Measurements from ENCODE around the gene CDC42. TPM values are rescaled to one million over a fixed set of nuclear protein-coding genes. Genes with fewer than 3 reads are reported as not detected.
A peak's percentile ranks its signal among the peaks of the same experiment; 100 is the strongest.

CDC42 gene
- total RNA-seq, 1 donor from 2014 or later = 326 TPM

- DNase-seq (ENCODE audit: low spot score) = no peak
These were observed 15.0 kb upstream of the CDC42 start for GRCh38 chr1:22037520-22037919.

- no peak for DNase-seq (ENCODE audit: low spot score)
These were observed 14.5 kb upstream of the CDC42 start for GRCh38 chr1:22038036-22038435.

DNA sequence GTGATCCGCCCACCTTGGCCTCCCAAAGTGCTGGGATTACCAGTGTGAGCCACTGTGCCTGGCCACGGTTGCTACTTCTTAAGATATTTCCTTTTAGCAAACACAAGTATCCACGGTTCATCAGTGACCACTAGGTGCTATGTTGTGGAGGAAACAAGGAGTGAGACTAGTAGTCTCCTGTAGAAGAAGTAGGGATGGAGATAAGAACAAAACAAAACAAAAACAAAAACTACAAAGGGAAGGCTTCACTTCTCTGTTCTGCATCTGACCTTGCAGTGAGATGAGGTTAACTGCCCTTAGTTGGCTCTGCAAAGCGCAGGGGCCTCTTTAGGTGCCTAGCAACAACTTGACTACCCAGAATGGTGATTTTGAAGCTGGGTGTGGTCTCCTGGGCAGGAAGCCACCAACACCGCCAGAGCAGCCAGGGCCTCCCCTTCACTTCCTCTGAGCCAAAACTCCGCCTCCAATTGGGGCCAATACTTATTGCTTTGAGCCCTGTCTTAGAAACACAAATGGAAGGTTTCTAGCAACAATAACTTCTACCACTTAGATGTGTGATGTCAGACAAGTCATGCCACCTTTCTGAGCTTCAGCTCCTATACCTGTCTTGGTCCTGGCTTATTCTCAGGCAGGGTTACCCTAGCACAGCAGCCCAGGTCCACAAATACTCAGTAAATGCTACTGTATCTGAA lies 12.8 kb upstream of the CDC42 start:
- DNase-seq (ENCODE audit: low spot score) = peak; percentile 85

DNA sequence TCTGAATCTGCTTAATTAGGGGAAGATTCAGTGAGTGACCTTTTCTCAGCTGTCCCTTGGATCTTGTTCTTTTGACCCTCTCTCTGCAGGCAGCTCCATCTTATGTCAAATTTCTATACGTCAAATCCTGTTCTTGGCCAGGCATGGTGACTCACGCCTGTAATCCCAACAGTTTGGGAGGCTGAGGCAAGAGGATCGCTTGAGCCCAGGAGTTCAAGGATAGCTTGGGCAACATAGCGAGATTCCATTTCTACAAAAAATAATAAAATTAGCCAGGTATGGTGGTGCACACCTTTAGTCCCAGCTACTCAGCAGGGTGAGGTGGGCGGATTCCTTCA lies 12.3 kb upstream of the CDC42 start:
- DNase-seq (ENCODE audit: low spot score) = no peak

DNA sequence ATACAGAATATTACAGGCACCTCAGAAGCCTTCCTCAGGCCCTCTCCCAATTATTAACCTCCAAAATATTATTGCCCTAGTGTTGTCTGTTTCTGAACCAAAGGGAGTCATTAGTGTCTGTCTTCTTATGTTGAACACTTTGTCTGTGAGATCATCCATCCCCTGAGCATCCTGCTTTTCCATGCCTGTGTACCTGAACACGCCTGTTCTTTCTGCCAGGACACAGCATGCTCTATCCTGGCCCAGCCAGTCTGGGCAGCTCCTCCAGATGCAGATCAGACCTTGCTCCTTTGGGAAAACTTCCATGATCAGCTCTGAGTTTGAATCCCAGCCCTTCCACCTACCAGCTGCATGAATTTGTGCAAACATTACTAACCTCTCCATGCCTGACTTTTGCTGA lies 11.0 kb upstream of the CDC42 start:
- no peak for DNase-seq (ENCODE audit: low spot score)

DNA sequence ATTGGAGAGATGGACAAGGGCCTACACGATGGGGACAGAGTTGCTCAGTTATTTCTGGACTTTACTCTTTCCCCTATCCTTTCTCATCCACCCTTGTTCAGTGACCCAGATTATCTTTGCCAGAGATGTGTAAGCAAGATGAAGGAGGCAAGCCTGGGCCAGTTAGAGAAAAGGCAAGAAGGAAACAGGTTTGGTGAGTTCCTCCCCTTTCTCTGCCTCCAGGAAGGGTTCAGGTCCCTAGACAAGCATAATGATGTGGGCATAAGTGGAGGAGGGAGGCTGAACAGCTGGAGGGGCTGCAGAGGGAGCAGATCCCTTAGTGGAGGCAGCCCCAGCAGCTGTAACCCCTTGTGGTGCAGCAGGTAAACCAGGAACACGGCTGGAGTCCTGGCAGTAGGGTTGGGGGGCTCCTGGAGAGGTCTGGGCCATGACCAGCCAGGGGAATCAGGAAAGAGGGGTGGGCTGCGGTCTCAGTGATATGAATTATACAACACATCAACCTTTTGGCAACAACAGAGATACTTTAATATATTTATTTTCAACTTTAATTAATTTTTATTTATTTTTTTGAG lies 9.2 kb upstream of the CDC42 start:
- DNase-seq (ENCODE audit: low spot score) = peak; percentile 76

DNA sequence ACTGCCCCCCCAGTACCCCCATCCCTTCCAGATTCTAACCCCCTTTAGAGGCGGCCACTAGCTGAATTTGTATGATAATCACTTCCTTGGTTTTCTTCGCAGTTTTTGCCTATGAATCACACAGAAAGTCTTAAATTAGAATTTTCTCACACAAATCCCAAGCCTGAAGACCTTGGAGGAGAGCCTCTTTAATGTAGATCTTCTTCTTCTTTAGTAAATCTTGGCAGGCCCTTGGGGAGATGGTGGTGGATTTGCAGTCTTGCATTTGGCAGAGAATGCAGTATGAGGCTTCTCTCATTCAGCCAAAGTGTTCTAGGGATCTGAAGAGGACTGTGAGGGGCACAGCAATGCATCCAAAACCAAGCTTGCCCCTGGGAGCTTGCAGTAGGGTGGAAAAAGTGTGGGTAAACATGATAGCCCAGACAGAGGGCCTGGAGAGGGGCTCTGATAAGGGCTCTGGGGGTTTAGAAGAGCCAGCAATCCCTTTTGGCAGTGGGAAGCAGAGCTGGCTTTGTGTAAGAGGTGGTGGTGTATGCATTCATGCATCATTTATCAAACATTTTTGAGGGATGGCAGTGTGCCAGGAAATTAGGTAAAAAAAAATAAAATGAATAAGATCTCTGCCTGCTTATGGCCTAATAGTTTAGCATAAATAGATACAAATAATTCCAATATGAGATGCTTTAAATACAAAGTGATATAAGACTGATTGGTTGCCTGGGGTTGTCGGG lies 7.7 kb upstream of the CDC42 start:
- no peak for DNase-seq (ENCODE audit: low spot score)

- no peak for DNase-seq (ENCODE audit: low spot score)
These were observed 6.8 kb upstream of the CDC42 start for GRCh38 chr1:22045604-22046228.

DNA sequence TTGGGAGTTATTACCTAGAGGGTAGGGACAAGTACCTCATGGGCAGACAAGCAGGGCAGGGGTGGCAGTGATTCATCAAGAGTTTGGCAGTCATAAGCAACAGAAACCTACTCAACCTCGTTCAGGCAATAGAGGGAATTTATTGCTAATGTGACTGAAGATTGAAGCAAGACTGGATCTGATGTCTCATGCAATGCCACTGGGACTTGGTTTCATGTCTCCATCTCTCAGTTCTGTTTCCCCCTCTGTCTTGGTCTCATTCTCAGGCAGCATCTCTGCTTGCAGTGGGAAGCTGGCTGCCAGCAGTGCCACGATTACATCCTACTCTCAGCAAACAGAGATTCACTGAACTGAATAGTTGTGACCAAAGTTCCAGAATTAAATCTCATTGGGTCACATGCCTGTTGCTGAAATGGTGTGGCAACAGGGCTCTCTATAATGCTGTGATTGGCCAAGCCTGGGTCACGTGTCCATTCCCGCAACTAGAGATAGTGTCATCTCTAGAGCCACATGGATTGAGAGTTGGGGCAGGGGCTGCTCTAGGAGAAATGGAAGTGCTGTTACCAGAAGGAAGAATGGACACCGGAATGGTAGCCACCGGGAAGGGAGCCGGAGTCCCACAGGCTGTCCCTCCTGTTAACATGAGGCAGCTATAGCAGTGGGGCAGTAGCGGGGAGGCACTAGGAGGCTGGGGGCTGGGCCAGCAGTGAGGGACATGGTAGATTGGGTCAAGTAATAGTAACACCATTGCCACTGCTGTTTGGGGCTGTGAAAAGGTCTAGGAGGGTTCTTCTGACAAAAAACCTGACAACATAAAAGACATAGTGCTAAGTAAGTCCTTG lies 3.9 kb upstream of the CDC42 start:
- DNase-seq (ENCODE audit: low spot score) = no peak

DNA sequence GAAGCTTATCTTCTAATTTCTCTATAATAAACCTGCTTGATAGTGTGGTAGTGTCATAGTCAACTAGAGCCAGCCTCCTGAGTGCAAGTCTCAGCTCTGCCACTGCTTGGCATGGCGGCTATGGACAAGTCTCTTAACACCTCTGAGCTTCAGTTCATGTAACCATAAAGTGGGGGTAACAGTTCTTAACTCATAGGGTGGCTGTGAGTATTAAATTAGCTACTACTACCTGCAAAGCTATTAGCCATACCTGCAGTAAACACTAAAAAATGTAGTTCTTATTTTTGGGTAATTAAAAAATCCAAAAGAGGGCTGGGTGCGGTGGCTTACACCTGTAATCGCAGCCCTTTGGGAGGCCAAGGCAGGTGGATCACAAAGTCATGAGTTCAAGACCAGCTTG lies 2.2 kb upstream of the CDC42 start:
- no peak for DNase-seq (ENCODE audit: low spot score)

DNA sequence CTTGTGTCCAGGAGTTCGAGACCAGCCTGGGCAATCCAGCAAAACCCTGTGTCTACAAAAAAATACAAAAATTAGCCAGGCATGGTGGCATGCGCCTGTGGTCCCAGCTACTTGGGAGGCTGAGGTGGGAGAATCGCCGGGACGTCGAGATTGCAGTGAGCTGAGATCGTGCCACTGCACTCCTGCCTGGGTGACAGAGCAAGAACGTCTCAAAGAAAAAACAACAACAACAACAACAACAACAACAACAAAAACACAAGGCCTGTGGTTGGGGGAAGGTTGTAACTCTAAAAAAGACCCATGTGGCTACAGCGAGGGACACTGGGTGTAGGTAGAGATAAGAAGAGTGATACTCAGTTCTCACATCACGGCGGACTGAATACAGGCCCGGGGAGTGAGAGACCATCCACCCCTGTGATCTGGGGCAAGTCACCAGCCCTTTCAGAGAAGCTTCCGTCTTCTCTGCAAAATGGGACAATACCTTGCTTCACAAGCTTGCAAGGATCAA lies 848 bp upstream of the CDC42 start:
- DNase-seq (ENCODE audit: low spot score) = no peak

GRCh38 chr1:22053017-22053860 lies 730 bp downstream of the CDC42 start:
- DNase-seq (ENCODE audit: low spot score) = peak; percentile 71

- no peak for DNase-seq (ENCODE audit: low spot score)
These were observed 1.6 kb downstream of the CDC42 start for GRCh38 chr1:22053861-22054770.

GRCh38 chr1:22055463-22055862 lies 3.0 kb downstream of the CDC42 start:
- DNase-seq (ENCODE audit: low spot score) = no peak

DNA sequence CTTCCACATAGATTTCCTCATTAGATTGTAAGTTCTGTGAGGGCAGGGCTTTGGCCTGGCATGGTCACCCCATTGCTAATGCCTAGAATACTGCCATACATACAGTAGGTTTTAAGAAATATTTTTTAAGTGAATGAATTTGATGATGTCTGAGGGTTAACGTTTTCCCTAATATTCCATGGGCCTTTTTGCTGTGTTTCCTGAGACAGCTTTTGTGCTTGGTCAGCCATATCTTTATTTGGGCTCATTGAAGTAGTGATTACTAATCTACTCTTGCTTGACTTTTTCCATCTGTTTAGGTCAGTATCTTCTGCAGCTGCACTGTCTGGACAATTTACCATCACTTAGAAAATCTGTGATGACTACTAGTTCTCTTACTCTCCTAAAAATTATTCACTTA lies 3.5 kb downstream of the CDC42 start:
- DNase-seq (ENCODE audit: low spot score) = no peak

DNA sequence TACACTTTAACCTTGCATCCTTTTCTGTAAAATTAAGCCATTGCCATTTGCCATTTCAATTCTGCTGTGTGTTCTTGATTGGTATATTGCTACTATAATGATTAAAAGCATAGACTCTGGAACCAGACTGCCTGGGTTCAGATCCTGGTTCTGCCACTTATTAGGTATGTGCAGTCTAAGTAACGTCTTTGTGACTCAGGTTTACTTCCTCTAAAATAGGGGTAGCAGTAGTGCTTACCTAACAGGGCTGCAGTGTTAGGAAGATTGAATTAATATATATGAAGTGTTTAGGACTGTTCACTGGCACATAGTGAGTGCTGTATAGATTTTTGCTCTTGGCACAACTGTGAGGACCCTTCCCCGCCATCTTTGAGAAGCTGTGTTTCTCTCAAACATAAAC lies 4.4 kb downstream of the CDC42 start:
- DNase-seq (ENCODE audit: low spot score) = no peak

- no peak for DNase-seq (ENCODE audit: low spot score)
These were observed 5.4 kb downstream of the CDC42 start for GRCh38 chr1:22057861-22058260.

DNA sequence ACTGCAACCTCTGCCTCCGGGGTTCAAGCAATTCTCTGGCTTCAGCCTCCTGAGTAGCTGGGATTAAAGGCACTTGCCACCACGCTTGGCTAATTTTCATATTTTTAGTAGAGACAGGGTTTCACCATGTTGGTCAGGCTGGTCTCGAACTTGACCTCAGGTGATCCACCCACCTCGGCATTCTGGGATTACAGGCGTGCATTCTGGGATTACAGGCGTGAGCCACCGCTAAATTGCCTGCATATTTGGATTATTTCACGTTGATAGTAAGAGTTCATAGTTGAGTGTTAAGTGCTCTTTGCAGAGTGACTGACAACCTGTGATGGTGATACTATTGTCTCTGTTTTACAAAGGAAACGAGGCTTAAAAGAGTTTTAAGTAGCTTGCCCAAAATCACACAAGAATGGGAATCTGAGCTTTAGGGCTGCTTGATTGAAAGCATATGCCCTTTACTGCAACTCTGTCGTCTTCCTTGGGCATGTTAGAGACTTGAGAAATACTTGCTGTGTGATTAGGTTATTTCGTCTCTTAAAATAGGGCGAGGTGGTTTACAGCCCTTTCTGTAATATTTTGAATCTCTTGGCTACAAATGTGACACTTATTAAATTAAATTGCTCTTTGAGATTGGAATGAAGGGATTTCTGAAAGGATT lies 12.4 kb downstream of the CDC42 start:
- DNase-seq (ENCODE audit: low spot score) = no peak

- no peak for DNase-seq (ENCODE audit: low spot score)
These were observed 19.0 kb downstream of the CDC42 start for GRCh38 chr1:22071511-22071910.
